ENCODE results near the gene ATP8B4.
A peak's percentile ranks its signal among the peaks of the same experiment; 100 is the strongest.

ATP8B4 gene

DNA sequence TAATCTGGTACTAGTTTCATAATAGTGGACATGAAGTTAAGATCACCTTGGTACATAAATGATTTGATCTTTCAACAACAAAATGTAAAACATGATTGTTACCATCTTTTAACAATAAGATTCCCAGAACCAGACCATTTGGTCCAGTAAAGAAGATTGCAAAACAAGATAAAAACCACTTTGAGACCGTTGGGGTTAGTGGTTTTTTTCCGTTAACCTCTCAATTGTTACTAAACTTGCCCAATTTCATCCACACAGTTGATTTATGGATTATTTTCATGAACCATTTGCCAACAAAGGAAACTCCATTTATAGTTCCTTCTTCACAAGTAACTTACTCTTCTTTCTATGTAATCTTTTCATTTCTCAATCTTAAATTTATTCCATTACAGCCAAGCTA, 53.8 kb downstream of the ATP8B4 start:
- no peak for DNase-seq (ENCODE audit: low spot score)
- TF ChIP-seq, protein P1, sequence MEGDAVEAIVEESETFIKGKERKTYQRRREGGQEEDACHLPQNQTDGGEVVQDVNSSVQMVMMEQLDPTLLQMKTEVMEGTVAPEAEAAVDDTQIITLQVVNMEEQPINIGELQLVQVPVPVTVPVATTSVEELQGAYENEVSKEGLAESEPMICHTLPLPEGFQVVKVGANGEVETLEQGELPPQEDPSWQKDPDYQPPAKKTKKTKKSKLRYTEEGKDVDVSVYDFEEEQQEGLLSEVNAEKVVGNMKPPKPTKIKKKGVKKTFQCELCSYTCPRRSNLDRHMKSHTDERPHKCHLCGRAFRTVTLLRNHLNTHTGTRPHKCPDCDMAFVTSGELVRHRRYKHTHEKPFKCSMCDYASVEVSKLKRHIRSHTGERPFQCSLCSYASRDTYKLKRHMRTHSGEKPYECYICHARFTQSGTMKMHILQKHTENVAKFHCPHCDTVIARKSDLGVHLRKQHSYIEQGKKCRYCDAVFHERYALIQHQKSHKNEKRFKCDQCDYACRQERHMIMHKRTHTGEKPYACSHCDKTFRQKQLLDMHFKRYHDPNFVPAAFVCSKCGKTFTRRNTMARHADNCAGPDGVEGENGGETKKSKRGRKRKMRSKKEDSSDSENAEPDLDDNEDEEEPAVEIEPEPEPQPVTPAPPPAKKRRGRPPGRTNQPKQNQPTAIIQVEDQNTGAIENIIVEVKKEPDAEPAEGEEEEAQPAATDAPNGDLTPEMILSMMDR (IDR thresholded peaks at IDR 0.05) = no peak
- Histone ChIP-seq H3K4me3 (no peak overlapping the region), H3K27ac (no peak overlapping the region)

DNA sequence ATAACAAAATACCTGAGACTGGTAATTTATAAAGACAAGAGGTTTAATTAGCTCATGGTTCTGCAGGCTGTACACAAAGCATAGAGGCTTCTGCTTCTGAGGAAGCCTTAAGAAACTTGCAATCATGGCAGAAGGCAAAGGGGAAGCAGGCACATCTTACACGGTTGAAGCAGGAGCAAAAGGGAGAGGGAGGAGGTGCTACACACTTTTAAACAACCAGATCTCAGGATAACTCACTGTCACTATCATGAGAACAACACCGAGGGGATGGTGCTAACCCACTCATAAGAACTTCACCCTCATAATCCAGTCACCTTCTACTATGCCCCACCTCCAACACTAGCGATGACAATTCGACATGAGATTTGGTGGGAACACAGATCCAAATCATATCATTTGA, 54.4 kb downstream of the ATP8B4 start:
- no peak for DNase-seq (ENCODE audit: low spot score)
- Histone ChIP-seq H3K4me3 (no peak overlapping the region), H3K27ac (no peak overlapping the region)
- TF ChIP-seq, protein P1 (IDR thresholded peaks at IDR 0.05) = no peak

DNA sequence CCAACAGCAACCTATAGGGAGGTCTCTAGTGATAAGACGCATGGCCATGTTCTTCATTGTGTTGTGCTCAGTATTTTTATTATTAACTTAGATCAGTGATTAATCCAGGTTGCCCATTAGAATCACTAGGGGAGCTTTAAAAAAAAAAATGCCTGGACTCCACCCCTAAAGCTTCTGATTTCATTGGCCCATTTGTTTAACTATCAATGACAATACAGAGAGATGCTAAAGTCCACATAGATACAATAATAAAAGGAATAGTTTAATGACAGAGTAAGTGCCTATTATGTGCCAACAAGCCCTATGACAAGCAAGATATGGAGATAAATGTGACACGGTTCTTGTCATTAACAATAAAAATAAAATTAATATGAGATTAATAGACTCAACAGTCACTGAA, 55.8 kb downstream of the ATP8B4 start:
- Histone ChIP-seq H3K4me3 (no peak overlapping the region), H3K27ac (no peak overlapping the region)
- no peak for DNase-seq (ENCODE audit: low spot score)
- TF ChIP-seq, protein P1 (IDR thresholded peaks at IDR 0.05) = no peak

DNA sequence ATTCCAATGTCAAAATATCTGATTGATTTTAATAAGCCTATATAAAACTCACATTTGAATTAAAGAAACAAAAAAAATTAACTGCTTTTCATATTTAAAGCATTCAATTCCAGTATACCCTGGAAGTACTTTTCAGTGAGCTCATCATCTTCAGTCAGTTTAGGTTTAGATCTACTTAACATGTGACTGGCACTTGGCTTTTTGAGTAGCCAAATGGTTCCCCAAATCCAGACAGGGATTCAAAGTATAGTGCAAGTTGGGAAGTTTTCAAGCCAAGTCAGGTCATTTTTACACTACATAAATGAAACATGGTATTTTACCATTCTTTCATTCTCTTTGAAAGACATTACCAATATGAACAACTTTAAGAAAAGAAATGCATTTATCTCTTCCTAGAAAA, 57.5 kb downstream of the ATP8B4 start:
- Histone ChIP-seq H3K27ac (no peak overlapping the region), H3K4me3 (no peak overlapping the region)
- TF ChIP-seq, protein P1 (IDR thresholded peaks at IDR 0.05) = no peak
- no peak for DNase-seq (ENCODE audit: low spot score)

DNA sequence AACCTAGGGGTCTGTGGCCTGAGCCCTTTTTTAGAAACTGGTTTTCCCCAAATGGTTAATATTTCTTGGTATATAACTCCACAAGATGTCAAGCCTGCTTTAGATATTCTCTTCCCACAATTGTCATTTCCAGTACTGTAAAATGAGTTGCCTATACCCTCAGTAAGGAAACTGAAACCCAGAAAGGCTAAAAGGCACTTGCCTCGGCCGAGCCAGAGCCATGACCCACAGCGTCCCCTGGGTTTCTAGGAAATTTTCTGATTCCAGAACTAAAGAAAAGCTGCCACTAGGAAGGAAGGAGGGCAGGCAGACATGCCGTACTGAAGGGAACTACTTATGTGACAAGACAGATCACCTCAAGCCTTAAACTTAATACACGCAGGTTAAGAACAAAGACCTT, 59.1 kb downstream of the ATP8B4 start:
- no peak for DNase-seq (ENCODE audit: low spot score)
- Histone ChIP-seq H3K27ac (peak overlapping the region in 1 of 2 donors; percentile 17), H3K4me3 (no peak overlapping the region)
- TF ChIP-seq, protein P1 (IDR thresholded peaks at IDR 0.05) = no peak

DNA sequence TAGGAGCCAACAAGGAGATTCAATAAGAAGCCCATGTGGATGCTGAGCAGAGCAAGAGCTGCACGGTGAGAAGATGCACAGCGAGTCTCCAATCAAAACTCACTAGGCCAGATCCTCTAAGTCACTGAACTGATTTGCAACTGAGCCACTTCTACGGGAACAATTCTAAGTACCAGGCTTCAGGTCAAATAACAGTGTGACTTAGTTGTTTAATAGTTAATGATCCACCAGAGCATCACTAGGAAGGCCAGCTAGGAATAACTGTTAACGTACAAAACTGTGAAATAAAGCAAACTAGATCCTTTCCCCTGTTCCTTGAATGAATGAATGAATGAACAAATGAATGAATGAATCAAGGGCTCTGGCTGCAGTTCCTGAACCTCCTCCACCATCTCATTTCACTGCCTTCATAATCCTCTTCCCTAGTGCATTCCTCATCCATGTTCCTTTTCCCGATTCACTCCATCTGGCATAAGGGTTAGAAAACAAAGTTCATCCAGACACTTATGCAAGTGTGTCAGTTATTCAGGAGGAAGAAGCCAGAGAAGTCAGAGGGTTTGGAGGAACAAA, 59.7 kb downstream of the ATP8B4 start:
- peak overlapping the region in 1 of 2 donors; percentile 17 for H3K27ac ChIP-seq
- DNase-seq (ENCODE audit: low spot score) = no peak
- H3K4me3 ChIP-seq = no peak overlapping the region
- TF ChIP-seq, protein P1 (IDR thresholded peaks at IDR 0.05) = no peak

DNA sequence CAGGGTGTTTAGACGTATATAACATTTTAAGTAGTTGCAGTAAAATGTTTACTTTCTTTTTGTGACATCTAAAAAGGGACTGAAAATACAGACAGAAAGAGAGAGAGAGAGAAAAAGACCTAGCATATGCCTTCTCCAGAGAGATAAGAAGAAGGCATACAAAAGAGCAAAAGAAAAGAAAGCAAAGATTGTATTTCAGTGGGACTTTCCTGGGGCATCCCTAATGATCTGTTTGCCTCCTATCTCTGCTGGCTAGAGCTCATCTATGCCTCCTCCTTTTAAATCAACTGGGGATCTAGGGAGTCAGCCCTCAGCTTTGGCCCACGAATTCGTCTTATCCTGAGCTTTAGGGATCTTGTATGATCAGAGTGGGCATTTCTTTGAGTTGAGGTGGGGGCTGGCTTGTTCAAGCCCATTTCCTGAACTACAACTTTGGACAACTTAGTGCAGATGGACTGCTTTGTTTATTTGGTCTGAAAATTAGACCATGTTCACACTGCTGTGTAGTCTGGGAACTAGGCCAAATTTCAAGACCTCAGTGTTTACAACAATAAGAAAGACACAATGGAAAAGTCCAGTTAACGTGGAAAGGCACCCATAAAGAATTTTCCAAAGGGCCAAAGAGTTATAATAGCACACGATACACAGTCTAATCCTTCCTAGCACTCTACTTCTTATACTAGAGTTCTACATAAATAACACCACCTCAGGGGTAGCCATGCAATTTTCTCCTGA, 61.0 kb downstream of the ATP8B4 start:
- peak overlapping the region in 1 of 2 donors; percentile 18 for H3K27ac ChIP-seq
- no peak for DNase-seq (ENCODE audit: low spot score)
- TF ChIP-seq, protein P1 (IDR thresholded peaks at IDR 0.05) = no peak
- H3K4me3 ChIP-seq = no peak overlapping the region

Data from coronary artery (tissue), 2 donors.